ENCODE results near the gene KRT3. TPM values are rescaled to one million over a fixed set of nuclear protein-coding genes. Genes with fewer than 3 reads are reported as not detected.

The KRT3 gene
- total RNA-seq (2014; rRNA removed; shearing (Covaris generic)), result not detected in 2 replicates

GRCh38 chr12:52795694-52796428 lies at the start of gene KRT3:
KRT3 (minus strand) TSS chr12:52796117; CDS start chr12:52796042, 75 bp downstream.

GRCh38 chr12:52833922-52834726 lies 38.2 kb upstream of the KRT3 start, which contains the start of gene KRT79:
KRT79 (minus strand) TSS chr12:52834311; CDS start chr12:52834260, 51 bp downstream.

GRCh38 chr12:52813885-52814709 lies 18.2 kb upstream of the KRT3 start, which contains the start of gene KRT4:
KRT4 (minus strand) TSS chr12:52814116; CDS start chr12:52814058, 58 bp downstream.

GRCh38 chr12:52776913-52777395 lies 19.0 kb downstream of the KRT3 start, which contains the start of gene KRT76:
KRT76 (minus strand) TSS chr12:52777345; CDS start chr12:52777291, 54 bp downstream.

Small RNA genes lying within 50 kb of the gene (small RNA-seq; reads per million reads assigned to genes)
- gene AC107016.2, result not detected

Other genes starting within 250 kb of the KRT3 start
- gene KRT71, start 243.0 kb downstream of the KRT3 start, total RNA-seq (2014; rRNA removed; shearing (Covaris generic)), result not detected in 2 replicates
- gene KRT74, start 222.3 kb downstream of the KRT3 start, total RNA-seq (2014; rRNA removed; shearing (Covaris generic)), result not detected in 2 replicates
- not detected in 2 replicates for gene KRT72, start 194.7 kb downstream of the KRT3 start, total RNA-seq (2014; rRNA removed; shearing (Covaris generic))
- gene KRT73, start 177.6 kb downstream of the KRT3 start, total RNA-seq (2014; rRNA removed; shearing (Covaris generic)), result not detected in 2 replicates
- gene KRT2, start 143.9 kb downstream of the KRT3 start, total RNA-seq (2014; rRNA removed; shearing (Covaris generic)), result not detected in 2 replicates
- not detected in 2 replicates for gene KRT1, start 115.7 kb downstream of the KRT3 start, total RNA-seq (2014; rRNA removed; shearing (Covaris generic))
- gene KRT77, start 92.6 kb downstream of the KRT3 start, total RNA-seq (2014; rRNA removed; shearing (Covaris generic)), result not detected in 2 replicates
- 0.19 TPM in 1 of 2 replicates, not detected in the other for gene KRT76, start 18.8 kb downstream of the KRT3 start, total RNA-seq (2014; rRNA removed; shearing (Covaris generic))
- not detected in 2 replicates for gene KRT4, start 18.0 kb upstream of the KRT3 start, total RNA-seq (2014; rRNA removed; shearing (Covaris generic))
- 0.34 and 0.41 TPM in 2 replicates for gene KRT79, start 38.2 kb upstream of the KRT3 start, total RNA-seq (2014; rRNA removed; shearing (Covaris generic))
- not detected in 2 replicates for gene KRT78, start 52.9 kb upstream of the KRT3 start, total RNA-seq (2014; rRNA removed; shearing (Covaris generic))
- gene KRT8, start 109.0 kb upstream of the KRT3 start, total RNA-seq (2014; rRNA removed; shearing (Covaris generic)), result 32.2 and 33.6 TPM in 2 replicates
- 625 and 633 TPM in 2 replicates for gene KRT18, start 153.0 kb upstream of the KRT3 start, total RNA-seq (2014; rRNA removed; shearing (Covaris generic))
- gene EIF4B, start 210.3 kb upstream of the KRT3 start, total RNA-seq (2014; rRNA removed; shearing (Covaris generic)), result 878 and 984 TPM in 2 replicates